ENCODE measurements around the gene DISP2. TPM values are rescaled to one million over a fixed set of nuclear protein-coding genes. Genes with fewer than 3 reads are reported as not detected.

Gene DISP2
- total and polyA plus RNA-seq, 2 experiments from 2014 or later, result 1.3 to 2.2 TPM

DNA sequence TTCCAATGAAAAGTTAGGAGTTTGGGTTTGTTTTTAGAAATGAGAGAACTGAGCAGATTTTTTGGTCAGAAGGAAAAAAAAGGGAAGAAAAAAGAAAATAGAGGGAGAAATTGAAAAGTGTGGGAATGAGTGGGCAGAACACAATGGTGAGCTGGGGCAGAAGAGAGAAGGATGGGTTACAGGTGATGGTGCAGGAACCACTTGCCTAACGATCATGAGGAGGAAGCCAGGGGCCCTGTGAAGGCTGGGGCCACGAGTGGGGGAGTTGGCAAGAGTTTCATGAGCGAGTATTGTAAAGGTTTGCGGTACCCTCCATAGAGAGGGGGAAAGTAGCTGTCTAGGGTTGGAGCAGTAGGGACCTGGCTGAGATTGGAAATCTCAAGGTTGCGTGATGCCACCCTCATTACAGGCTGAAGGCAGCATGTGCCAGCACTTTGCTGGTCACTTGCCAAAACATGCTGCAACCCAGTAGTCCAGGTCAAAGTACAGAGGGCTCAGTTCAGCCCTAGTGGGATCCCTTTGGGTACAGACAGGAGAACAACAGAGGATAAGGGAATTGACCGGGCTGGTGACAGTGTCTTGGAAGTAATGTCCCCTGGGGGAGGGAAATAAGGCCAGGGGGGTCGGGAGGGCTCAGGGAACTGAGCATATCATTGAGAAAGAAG lies 54.2 kb downstream of the DISP2 start:
- no peaks in the 10 kb centered on the region for H3K27me3 ChIP-seq (ENCODE audit: insufficient read depth)
- H4K20me1 ChIP-seq (replicated peaks; ENCODE audit: insufficient read depth), result peaks cover 12% of the 10 kb centered on the region
- peaks cover 15% of the 10 kb centered on the region for H3K79me2 ChIP-seq (replicated peaks; ENCODE audit: insufficient read depth)
- Mint-ChIP-seq H3K9me3 (no peaks in the 10 kb centered on the region), H3K27ac (no peak overlapping the region; the same call in 1 of the 2 replicates), H3K4me3 (no peak overlapping the region; the same call in 2 of the 3 replicates), H3K4me1 (peaks cover 6% of the 10 kb centered on the region; the same call in 2 of the 3 replicates), H3K27me3 (ENCODE audit: insufficient read depth, low read depth, poor library complexity) (peaks cover 6% of the 10 kb centered on the region), H3K36me3 (ENCODE audit: low read depth) (peaks cover 85% of the 10 kb centered on the region)
- no peak overlapping the region for H3K4me2 ChIP-seq
- DNase-seq (ENCODE audit: low spot score), result no peak
- H2AFZ ChIP-seq, result no peak overlapping the region
- 0 out of 2 replicates have a peak, but pooled peaks cover 2% of the 10 kb centered on the region for H3K4me1 ChIP-seq (ENCODE audit: insufficient read depth)
- H3K9me2 ChIP-seq (ENCODE audit: insufficient read depth), result no peaks in the 10 kb centered on the region
- TF ChIP-seq ZNF114 (CRISPR knock-in tag; IDR thresholded peaks at IDR 0.05) (no peak), NANOG (IDR thresholded peaks at IDR 0.05; ENCODE audit: borderline replicate concordance) (no peak), POLR2AphosphoS5 (IDR thresholded peaks at IDR 0.05; ENCODE audit: low read depth) (no peak), JUNB (IDR thresholded peaks at IDR 0.05; ENCODE audit: unreplicated experiment) (no peak), EZH2 (IDR thresholded peaks at IDR 0.05; ENCODE audit: low read depth, unreplicated experiment) (no peak), CREB1 (CRISPR knock-in tag; IDR thresholded peaks at IDR 0.05; ENCODE audit: low read depth) (no peak), STAT1 (IDR thresholded peaks at IDR 0.05; ENCODE audit: unreplicated experiment) (no peak), EZH2phosphoT487 (IDR thresholded peaks at IDR 0.05; ENCODE audit: unreplicated experiment) (no peak), ZNF331 (CRISPR knock-in tag; IDR thresholded peaks at IDR 0.05; ENCODE audit: low read depth) (no peak)
- TF ChIP-seq, protein P1, sequence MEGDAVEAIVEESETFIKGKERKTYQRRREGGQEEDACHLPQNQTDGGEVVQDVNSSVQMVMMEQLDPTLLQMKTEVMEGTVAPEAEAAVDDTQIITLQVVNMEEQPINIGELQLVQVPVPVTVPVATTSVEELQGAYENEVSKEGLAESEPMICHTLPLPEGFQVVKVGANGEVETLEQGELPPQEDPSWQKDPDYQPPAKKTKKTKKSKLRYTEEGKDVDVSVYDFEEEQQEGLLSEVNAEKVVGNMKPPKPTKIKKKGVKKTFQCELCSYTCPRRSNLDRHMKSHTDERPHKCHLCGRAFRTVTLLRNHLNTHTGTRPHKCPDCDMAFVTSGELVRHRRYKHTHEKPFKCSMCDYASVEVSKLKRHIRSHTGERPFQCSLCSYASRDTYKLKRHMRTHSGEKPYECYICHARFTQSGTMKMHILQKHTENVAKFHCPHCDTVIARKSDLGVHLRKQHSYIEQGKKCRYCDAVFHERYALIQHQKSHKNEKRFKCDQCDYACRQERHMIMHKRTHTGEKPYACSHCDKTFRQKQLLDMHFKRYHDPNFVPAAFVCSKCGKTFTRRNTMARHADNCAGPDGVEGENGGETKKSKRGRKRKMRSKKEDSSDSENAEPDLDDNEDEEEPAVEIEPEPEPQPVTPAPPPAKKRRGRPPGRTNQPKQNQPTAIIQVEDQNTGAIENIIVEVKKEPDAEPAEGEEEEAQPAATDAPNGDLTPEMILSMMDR (conservative IDR thresholded peaks at IDR 0.05; ENCODE audit: low read depth in 2 of 2), result no peak
- TF ChIP-seq, protein P2, sequence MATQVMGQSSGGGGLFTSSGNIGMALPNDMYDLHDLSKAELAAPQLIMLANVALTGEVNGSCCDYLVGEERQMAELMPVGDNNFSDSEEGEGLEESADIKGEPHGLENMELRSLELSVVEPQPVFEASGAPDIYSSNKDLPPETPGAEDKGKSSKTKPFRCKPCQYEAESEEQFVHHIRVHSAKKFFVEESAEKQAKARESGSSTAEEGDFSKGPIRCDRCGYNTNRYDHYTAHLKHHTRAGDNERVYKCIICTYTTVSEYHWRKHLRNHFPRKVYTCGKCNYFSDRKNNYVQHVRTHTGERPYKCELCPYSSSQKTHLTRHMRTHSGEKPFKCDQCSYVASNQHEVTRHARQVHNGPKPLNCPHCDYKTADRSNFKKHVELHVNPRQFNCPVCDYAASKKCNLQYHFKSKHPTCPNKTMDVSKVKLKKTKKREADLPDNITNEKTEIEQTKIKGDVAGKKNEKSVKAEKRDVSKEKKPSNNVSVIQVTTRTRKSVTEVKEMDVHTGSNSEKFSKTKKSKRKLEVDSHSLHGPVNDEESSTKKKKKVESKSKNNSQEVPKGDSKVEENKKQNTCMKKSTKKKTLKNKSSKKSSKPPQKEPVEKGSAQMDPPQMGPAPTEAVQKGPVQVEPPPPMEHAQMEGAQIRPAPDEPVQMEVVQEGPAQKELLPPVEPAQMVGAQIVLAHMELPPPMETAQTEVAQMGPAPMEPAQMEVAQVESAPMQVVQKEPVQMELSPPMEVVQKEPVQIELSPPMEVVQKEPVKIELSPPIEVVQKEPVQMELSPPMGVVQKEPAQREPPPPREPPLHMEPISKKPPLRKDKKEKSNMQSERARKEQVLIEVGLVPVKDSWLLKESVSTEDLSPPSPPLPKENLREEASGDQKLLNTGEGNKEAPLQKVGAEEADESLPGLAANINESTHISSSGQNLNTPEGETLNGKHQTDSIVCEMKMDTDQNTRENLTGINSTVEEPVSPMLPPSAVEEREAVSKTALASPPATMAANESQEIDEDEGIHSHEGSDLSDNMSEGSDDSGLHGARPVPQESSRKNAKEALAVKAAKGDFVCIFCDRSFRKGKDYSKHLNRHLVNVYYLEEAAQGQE (IDR thresholded peaks at IDR 0.05; ENCODE audit: unreplicated experiment), result no peak
- TF ChIP-seq, protein P3, sequence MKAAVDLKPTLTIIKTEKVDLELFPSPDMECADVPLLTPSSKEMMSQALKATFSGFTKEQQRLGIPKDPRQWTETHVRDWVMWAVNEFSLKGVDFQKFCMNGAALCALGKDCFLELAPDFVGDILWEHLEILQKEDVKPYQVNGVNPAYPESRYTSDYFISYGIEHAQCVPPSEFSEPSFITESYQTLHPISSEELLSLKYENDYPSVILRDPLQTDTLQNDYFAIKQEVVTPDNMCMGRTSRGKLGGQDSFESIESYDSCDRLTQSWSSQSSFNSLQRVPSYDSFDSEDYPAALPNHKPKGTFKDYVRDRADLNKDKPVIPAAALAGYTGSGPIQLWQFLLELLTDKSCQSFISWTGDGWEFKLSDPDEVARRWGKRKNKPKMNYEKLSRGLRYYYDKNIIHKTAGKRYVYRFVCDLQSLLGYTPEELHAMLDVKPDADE (IDR thresholded peaks at IDR 0.05), result no peak
- TF ChIP-seq, protein P4, sequence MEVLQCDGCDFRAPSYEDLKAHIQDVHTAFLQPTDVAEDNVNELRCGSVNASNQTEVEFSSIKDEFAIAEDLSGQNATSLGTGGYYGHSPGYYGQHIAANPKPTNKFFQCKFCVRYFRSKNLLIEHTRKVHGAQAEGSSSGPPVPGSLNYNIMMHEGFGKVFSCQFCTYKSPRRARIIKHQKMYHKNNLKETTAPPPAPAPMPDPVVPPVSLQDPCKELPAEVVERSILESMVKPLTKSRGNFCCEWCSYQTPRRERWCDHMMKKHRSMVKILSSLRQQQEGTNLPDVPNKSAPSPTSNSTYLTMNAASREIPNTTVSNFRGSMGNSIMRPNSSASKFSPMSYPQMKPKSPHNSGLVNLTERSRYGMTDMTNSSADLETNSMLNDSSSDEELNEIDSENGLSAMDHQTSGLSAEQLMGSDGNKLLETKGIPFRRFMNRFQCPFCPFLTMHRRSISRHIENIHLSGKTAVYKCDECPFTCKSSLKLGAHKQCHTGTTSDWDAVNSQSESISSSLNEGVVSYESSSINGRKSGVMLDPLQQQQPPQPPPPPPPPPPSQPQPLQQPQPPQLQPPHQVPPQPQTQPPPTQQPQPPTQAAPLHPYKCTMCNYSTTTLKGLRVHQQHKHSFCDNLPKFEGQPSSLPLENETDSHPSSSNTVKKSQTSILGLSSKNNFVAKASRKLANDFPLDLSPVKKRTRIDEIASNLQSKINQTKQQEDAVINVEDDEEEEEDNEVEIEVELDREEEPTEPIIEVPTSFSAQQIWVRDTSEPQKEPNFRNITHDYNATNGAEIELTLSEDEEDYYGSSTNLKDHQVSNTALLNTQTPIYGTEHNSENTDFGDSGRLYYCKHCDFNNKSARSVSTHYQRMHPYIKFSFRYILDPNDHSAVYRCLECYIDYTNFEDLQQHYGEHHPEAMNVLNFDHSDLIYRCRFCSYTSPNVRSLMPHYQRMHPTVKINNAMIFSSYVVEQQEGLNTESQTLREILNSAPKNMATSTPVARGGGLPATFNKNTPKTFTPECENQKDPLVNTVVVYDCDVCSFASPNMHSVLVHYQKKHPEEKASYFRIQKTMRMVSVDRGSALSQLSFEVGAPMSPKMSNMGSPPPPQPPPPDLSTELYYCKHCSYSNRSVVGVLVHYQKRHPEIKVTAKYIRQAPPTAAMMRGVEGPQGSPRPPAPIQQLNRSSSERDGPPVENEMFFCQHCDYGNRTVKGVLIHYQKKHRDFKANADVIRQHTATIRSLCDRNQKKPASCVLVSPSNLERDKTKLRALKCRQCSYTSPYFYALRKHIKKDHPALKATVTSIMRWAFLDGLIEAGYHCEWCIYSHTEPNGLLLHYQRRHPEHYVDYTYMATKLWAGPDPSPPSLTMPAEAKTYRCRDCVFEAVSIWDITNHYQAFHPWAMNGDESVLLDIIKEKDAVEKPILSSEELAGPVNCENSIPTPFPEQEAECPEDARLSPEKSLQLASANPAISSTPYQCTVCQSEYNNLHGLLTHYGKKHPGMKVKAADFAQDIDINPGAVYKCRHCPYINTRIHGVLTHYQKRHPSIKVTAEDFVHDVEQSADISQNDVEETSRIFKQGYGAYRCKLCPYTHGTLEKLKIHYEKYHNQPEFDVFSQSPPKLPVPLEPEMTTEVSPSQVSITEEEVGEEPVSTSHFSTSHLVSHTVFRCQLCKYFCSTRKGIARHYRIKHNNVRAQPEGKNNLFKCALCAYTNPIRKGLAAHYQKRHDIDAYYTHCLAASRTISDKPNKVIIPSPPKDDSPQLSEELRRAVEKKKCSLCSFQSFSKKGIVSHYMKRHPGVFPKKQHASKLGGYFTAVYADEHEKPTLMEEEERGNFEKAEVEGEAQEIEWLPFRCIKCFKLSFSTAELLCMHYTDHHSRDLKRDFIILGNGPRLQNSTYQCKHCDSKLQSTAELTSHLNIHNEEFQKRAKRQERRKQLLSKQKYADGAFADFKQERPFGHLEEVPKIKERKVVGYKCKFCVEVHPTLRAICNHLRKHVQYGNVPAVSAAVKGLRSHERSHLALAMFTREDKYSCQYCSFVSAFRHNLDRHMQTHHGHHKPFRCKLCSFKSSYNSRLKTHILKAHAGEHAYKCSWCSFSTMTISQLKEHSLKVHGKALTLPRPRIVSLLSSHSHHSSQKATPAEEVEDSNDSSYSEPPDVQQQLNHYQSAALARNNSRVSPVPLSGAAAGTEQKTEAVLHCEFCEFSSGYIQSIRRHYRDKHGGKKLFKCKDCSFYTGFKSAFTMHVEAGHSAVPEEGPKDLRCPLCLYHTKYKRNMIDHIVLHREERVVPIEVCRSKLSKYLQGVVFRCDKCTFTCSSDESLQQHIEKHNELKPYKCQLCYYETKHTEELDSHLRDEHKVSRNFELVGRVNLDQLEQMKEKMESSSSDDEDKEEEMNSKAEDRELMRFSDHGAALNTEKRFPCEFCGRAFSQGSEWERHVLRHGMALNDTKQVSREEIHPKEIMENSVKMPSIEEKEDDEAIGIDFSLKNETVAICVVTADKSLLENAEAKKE (CRISPR knock-in tag; IDR thresholded peaks at IDR 0.05), result no peak
- H3K27ac ChIP-seq (ENCODE audit: low read depth), result no peak overlapping the region
- H3K36me3 ChIP-seq (ENCODE audit: insufficient read depth), result peaks cover 52% of the 10 kb centered on the region
- H3F3A ChIP-seq (replicated peaks; ENCODE audit: low read depth), result peaks cover 6% of the 10 kb centered on the region; the same call in 1 of the 2 replicates
- H3K4me3 ChIP-seq, result no peak overlapping the region
- no peak for ATAC-seq

All from GM23338 (cell line).